ENCODE data around the gene MFRP.

DNA sequence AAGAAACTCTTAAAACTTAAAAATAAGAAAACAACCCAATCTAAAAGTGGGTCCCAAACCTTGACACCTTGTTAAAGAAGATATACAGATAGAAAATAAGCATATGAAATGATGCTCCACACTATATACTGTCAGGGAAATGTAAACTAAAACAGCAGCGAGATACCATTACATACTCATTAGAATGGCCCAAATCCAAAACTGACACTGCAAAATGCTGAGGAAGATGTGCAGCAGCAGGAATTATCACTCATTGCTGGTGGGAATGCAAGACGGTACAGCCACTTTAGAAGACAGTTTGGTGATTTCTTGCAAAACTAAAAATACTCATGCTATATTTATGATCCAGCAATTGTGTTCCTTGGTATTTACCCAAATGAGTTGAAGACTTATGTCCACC lies 17.2 kb downstream of the MFRP start:
- TF ChIP-seq, protein P1, sequence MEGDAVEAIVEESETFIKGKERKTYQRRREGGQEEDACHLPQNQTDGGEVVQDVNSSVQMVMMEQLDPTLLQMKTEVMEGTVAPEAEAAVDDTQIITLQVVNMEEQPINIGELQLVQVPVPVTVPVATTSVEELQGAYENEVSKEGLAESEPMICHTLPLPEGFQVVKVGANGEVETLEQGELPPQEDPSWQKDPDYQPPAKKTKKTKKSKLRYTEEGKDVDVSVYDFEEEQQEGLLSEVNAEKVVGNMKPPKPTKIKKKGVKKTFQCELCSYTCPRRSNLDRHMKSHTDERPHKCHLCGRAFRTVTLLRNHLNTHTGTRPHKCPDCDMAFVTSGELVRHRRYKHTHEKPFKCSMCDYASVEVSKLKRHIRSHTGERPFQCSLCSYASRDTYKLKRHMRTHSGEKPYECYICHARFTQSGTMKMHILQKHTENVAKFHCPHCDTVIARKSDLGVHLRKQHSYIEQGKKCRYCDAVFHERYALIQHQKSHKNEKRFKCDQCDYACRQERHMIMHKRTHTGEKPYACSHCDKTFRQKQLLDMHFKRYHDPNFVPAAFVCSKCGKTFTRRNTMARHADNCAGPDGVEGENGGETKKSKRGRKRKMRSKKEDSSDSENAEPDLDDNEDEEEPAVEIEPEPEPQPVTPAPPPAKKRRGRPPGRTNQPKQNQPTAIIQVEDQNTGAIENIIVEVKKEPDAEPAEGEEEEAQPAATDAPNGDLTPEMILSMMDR (IDR thresholded peaks at IDR 0.05): no peak
- no peak for TF ChIP-seq POLR2A (IDR thresholded peaks at IDR 0.05)

Measured in testis (tissue), 2 donors.